Progenitor cell of endocrine pancreas (in vitro differentiated cells): ENCODE measurements around the gene CHRND. TPM values are rescaled to one million over a fixed set of nuclear protein-coding genes. Genes with fewer than 3 reads are reported as not detected.

Experiments
- DNase-seq: peaks from one replicate; pipeline ENCODE4 v3.0.0; 2021; ENCODE audit warnings: low spot score; ENCODE audit not compliant: unreplicated experiment
- H3K27ac Mint-ChIP-seq: 2 replicates; pipeline ENCODE4 v1.8.0; 2021; ENCODE audit warnings: mild to moderate bottlenecking, moderate library complexity, mixed read lengths
- H3K27me3 Mint-ChIP-seq: 2 replicates; pipeline ENCODE4 v1.8.0; 2021; ENCODE audit warnings: mixed read lengths
- H3K36me3 Mint-ChIP-seq: 2 replicates; pipeline ENCODE4 v1.8.0; 2022; ENCODE audit warnings: mixed read lengths; ENCODE audit not compliant: insufficient read depth
- H3K4me1 Mint-ChIP-seq: 2 replicates; pipeline ENCODE4 v1.8.0; 2021; ENCODE audit warnings: low read depth, mixed read lengths
- H3K4me3 Mint-ChIP-seq: 2 replicates; pipeline ENCODE4 v1.8.0; 2021; ENCODE audit warnings: low read depth, mild to moderate bottlenecking, moderate library complexity, mixed read lengths
- H3K9me3 Mint-ChIP-seq: 2 replicates; pipeline ENCODE4 v1.8.0; 2021; ENCODE audit warnings: low read depth, mixed read lengths
- CTCF ChIP-seq: fragments of 200-600 bp; sonication (generic); IDR thresholded peaks from one replicate; pipeline ENCODE4 v1.5.0; 2021; ENCODE audit warnings: antibody characterized with exemption, mild to moderate bottlenecking; ENCODE audit not compliant: unreplicated experiment
- total RNA-seq: library from RNA; stranded (reverse); gene quantifications from 2 replicates; pipeline ENCODE4 v1.2.1, GENCODE V29; 2021

CHRND gene
- total RNA-seq, 1 donor from 2014 or later = 0.12 TPM

GRCh38 chr2:232516551-232516950 is 9.4 kb upstream of the CHRND start:
- peaks cover 57% of the 10 kb centered on the region for H3K27me3 Mint-ChIP-seq
- no peak overlapping the region for H3K27ac Mint-ChIP-seq
- no peaks in the 10 kb centered on the region for H3K36me3 Mint-ChIP-seq
- peaks cover 1% of the 10 kb centered on the region for H3K4me1 Mint-ChIP-seq
- H3K9me3 Mint-ChIP-seq = no peaks in the 10 kb centered on the region
- DNase-seq = no peak
- no peak overlapping the region for H3K4me3 Mint-ChIP-seq
- no peak for TF ChIP-seq CTCF

DNA sequence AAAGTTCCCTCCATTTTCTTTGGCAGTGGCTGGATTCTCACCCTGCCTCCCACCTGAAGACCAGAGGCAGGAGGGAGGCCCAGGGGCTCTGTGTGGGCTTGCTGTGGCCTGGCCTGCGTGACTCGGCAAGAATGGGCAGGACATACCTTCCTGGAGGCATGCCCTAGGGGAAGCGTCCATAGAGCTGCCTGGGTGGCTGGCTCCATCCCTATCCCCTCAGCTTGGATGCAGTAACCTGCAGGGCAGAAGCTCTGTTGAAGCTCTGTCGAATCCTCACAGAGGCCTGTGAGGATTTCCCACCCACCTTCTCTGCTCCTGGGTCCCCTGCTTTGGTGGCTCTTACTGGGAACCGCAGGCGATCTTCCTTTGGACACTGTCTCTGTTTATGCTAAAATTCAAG is 7.1 kb upstream of the CHRND start:
- no peak for DNase-seq
- peaks cover 1% of the 10 kb centered on the region for H3K4me1 Mint-ChIP-seq
- H3K9me3 Mint-ChIP-seq = no peaks in the 10 kb centered on the region
- no peak overlapping the region for H3K27ac Mint-ChIP-seq
- no peak for TF ChIP-seq CTCF
- no peaks in the 10 kb centered on the region for H3K36me3 Mint-ChIP-seq
- peaks cover 58% of the 10 kb centered on the region for H3K27me3 Mint-ChIP-seq
- no peak overlapping the region for H3K4me3 Mint-ChIP-seq

DNA sequence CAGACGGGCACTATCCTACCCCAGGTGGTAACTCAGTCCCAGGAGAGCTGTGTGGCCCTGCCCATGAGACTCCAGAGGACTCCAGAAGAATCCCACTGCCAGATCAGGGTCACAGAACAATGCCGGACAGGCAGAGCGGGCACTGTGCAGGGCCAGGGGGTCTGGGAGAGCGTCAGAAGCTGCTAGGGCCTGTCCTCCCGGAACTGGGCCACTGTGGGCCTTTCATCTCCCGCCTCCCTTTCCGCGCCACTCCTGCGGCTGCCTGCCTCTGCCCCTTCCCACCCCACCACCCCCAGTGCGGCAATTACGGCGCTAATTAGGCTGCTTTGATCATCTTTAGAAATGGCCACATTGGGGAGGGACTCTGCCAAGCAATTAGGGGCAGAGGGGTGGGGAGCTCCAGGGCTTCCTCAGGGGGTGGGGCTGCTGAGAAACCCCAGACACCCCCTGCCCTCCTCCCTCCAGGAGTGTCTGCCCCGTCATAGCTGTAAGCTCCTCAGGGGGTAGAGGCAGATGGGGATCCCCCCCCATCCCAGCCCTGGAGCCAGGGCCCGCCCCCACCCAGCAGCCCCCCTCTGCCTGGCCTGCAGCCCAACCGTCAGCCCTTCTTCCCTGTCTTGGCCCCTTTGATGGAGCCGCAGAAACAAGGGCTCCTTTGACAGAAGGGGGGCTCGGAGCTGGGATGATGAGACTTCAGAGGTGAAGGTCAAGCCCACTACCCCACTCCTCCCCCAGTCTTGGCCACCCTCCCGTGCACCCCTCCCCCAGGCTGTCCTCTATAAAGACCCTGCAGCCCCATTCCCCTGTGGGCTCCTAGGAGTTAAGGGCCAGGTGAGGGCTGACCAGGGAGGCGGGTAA is 6.2 kb upstream of the CHRND start, which contains the start of gene PRSS56:
TSS of gene PRSS56 (plus strand) at position 808 of the 858 bp plus-strand sequence. CDS start 211 bp downstream, outside the sequence.
- H3K4me1 Mint-ChIP-seq = peaks cover 1% of the 10 kb centered on the region
- no peaks in the 10 kb centered on the region for H3K36me3 Mint-ChIP-seq
- peaks cover 58% of the 10 kb centered on the region for H3K27me3 Mint-ChIP-seq
- H3K27ac Mint-ChIP-seq = no peak within 1 kb of the TSS
- no peak for DNase-seq
- H3K9me3 Mint-ChIP-seq = no peaks in the 10 kb centered on the region
- TF ChIP-seq CTCF = no peak
- H3K4me3 Mint-ChIP-seq = no peak within 1 kb of the TSS

GRCh38 chr2:232520489-232520888 is 5.5 kb upstream of the CHRND start:
- Mint-ChIP-seq H3K36me3 (no peaks in the 10 kb centered on the region), H3K27ac (no peak overlapping the region), H3K9me3 (no peaks in the 10 kb centered on the region), H3K27me3 (peaks cover 56% of the 10 kb centered on the region), H3K4me3 (no peak overlapping the region), H3K4me1 (peaks cover 1% of the 10 kb centered on the region)
- DNase-seq = no peak
- TF ChIP-seq CTCF = no peak

GRCh38 chr2:232521098-232521497 is 4.9 kb upstream of the CHRND start:
- Mint-ChIP-seq H3K36me3 (no peaks in the 10 kb centered on the region), H3K4me3 (no peak overlapping the region), H3K4me1 (peaks cover 1% of the 10 kb centered on the region), H3K9me3 (no peaks in the 10 kb centered on the region), H3K27me3 (peaks cover 52% of the 10 kb centered on the region), H3K27ac (no peak overlapping the region)
- TF ChIP-seq CTCF = no peak
- no peak for DNase-seq
